Suprapubic skin (tissue), 4 donors: ENCODE data around the gene RAD9B.

Experiments used
- POLR2A ChIP-seq, 2 donors: fragments of 450-650 bp; IDR thresholded peaks; one replicate each; pipeline ENCODE4 v1.6.1; 2017; ENCODE audit warnings: antibody characterized with exemption in 2 of 2, mild to moderate bottlenecking in 2 of 2, moderate library complexity in 2 of 2
- POLR2AphosphoS5 ChIP-seq, 3 donors: sonication (generic); formaldehyde crosslinking; IDR thresholded peaks; one replicate each; pipeline ENCODE4 v1.6.1; 2017; ENCODE audit warnings: antibody characterized with exemption in 3 of 3
- TF ChIP-seq, protein P1 (sequence below), 2 donors: fragments of 200-600 bp in 1 of 2; fragments of 450-650 bp in 1 of 2; sonication (generic) in 1 of 2; IDR thresholded peaks; one replicate each; pipeline ENCODE4 v1.5.1; 2016 to 2019; ENCODE audit warnings: antibody characterized with exemption in 2 of 2, mild to moderate bottlenecking in 1 of 2, moderate library complexity in 1 of 2

DNA sequence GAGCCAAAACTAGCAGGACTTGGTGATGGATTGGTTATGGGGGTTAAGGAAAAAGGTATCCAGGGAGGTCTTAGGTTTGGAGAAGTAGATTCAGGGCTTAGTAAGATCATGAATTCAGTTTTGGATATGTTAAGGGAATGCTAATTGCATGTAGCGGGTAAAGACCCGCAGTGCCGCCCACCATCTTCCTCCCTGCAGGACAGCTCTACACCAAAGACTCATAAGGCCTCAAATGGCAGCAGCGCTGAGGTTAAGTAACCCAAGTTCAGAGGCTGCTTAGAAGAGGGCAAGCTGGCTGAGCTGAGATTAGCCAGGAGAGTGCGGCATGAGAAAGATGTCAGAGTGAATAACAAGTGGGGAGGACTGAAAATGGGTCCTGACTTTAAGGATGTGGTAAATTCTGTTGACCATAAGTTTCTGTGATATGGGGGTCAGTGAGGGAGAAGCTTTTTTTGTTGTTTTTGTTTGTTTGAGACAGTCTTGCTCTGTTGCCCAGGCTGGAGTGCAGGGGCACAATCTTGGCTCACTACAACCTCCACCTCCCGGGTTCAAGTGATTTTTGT is 26.2 kb downstream of the RAD9B start:
- TF ChIP-seq, protein P1, sequence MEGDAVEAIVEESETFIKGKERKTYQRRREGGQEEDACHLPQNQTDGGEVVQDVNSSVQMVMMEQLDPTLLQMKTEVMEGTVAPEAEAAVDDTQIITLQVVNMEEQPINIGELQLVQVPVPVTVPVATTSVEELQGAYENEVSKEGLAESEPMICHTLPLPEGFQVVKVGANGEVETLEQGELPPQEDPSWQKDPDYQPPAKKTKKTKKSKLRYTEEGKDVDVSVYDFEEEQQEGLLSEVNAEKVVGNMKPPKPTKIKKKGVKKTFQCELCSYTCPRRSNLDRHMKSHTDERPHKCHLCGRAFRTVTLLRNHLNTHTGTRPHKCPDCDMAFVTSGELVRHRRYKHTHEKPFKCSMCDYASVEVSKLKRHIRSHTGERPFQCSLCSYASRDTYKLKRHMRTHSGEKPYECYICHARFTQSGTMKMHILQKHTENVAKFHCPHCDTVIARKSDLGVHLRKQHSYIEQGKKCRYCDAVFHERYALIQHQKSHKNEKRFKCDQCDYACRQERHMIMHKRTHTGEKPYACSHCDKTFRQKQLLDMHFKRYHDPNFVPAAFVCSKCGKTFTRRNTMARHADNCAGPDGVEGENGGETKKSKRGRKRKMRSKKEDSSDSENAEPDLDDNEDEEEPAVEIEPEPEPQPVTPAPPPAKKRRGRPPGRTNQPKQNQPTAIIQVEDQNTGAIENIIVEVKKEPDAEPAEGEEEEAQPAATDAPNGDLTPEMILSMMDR (IDR thresholded peaks at IDR 0.05) = no peak
- TF ChIP-seq POLR2A (IDR thresholded peaks at IDR 0.05) (no peak), POLR2AphosphoS5 (IDR thresholded peaks at IDR 0.05) (no peak)
